Esophagus muscularis mucosa (tissue), 4 donors: ENCODE data around the gene TBL3.

ENCODE experiments used
- CTCF ChIP-seq, 3 experiments: fragments of 200-600 bp in 2 of 3; fragments of 450-650 bp in 1 of 3; sonication (generic) in 2 of 3; IDR thresholded peaks; one replicate each; pipeline ENCODE4 v1.5.1; 2017 to 2019; ENCODE audit warnings: antibody characterized with exemption in 3 of 3, mild to moderate bottlenecking in 2 of 3, moderate library complexity in 1 of 3
- EP300 ChIP-seq: sonication (generic); formaldehyde crosslinking; IDR thresholded peaks from one replicate; pipeline ENCODE4 v1.6.1; 2017; ENCODE audit warnings: antibody characterized with exemption
- POLR2A ChIP-seq: fragments of 450-650 bp; IDR thresholded peaks from one replicate; pipeline ENCODE4 v1.6.1; 2017; ENCODE audit warnings: antibody characterized with exemption, moderate library complexity, mild to moderate bottlenecking, low read depth
- POLR2AphosphoS5 ChIP-seq, 2 donors: sonication (generic); formaldehyde crosslinking; IDR thresholded peaks; one replicate each; pipeline ENCODE4 v1.6.1; 2017; ENCODE audit warnings: antibody characterized with exemption in 2 of 2

DNA sequence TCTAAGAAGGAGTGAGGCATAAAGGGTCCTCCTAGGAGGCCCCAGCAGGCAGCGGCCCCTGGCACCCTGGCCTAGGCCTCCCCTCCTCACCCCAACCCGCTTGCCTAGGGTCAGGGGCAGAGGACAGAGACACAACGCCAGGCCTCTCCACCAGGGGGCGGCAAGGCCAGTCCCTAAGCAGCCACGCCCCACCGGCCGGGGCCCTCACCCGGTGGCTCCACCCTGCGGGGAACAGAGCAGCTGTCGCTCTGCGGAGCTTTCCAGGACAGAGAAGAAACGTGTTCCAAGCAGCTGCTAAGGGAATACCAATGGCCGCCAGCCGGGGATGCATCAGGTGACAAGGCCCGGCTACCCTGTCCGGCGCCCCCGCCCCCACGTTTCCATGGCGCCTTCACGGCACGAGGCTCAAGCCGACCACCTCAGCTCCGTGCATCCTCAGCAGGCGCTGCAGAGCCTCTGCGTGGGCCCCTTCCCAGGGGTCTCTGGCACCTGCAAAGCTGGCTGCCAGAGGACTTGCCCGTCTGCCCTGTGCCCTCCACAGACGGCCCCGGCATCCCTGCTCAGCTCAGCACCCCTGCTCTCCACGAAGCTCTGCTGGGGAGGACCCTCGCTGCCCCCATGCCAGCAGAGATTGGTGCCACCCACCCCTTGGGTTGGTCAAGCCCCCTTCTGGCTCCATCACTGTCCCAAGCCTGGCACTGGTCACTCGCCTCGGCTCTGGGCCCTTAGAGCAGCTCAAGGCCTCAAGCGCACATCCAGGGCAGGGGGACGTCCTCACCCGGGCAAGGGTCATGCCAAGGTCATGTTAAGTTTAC is 32.2 kb downstream of the TBL3 start:
- TF ChIP-seq CTCF (IDR thresholded peaks at IDR 0.05) (peak; percentile 78 to 93 (median 85)), POLR2A (no peak), EP300 (no peak), POLR2AphosphoS5 (IDR thresholded peaks at IDR 0.05) (peak in 1 of 2 donors; percentile 70)
